ENCODE measurements around the gene LMNA.

The LMNA gene

GRCh38 chr1:156104065-156104810 lies 10.3 kb upstream of the LMNA start:
- H3K27me3 Mint-ChIP-seq (ENCODE audit: low read depth), result no peaks in the 10 kb centered on the region
- H3K4me3 Mint-ChIP-seq, result peak overlapping the region; percentile 51 to 74 (median 55)
- H3K9me3 Mint-ChIP-seq, result no peaks in the 10 kb centered on the region
- peak overlapping the region; percentile 95 to 96 (median 96) for H3K27ac Mint-ChIP-seq
- H3K4me1 Mint-ChIP-seq, result peaks cover 87% of the 10 kb centered on the region
- TF ChIP-seq CTCF (IDR thresholded peaks at IDR 0.05; ENCODE audit: unreplicated experiment in 3 of 3), result no peak
- H3K36me3 Mint-ChIP-seq (ENCODE audit: low read depth), result peaks cover 12% of the 10 kb centered on the region

- H3K27me3 Mint-ChIP-seq (ENCODE audit: low read depth), result no peaks in the 10 kb centered on the region
- H3K9me3 Mint-ChIP-seq, result no peaks in the 10 kb centered on the region
- peak overlapping the region; percentile 74 to 78 (median 76) for H3K4me3 Mint-ChIP-seq
- H3K27ac Mint-ChIP-seq, result peak overlapping the region; percentile 95 to 96 (median 96)
- peaks cover 15% of the 10 kb centered on the region for H3K36me3 Mint-ChIP-seq (ENCODE audit: low read depth)
- no peak for TF ChIP-seq CTCF (IDR thresholded peaks at IDR 0.05; ENCODE audit: unreplicated experiment in 3 of 3)
- peaks cover 92% of the 10 kb centered on the region for H3K4me1 Mint-ChIP-seq
Observed at GRCh38 chr1:156104861-156105832, 9.4 kb upstream of the LMNA start.

GRCh38 chr1:156106624-156107488 lies 7.7 kb upstream of the LMNA start:
- Mint-ChIP-seq H3K27ac (peak overlapping the region; percentile 95 to 96 (median 96)), H3K9me3 (no peaks in the 10 kb centered on the region), H3K4me3 (peak overlapping the region; percentile 73 to 76 (median 75)), H3K27me3 (ENCODE audit: low read depth) (no peaks in the 10 kb centered on the region), H3K4me1 (peaks cover 82% of the 10 kb centered on the region), H3K36me3 (ENCODE audit: low read depth) (peaks cover 7% of the 10 kb centered on the region)
- no peak for TF ChIP-seq CTCF (IDR thresholded peaks at IDR 0.05; ENCODE audit: unreplicated experiment in 3 of 3)

GRCh38 chr1:156108057-156108456 lies 6.5 kb upstream of the LMNA start:
- Mint-ChIP-seq H3K27ac (peak overlapping the region; percentile 60 to 95 (median 88)), H3K4me3 (peak overlapping the region in 2 of 3 experiments; percentile 17 to 28), H3K27me3 (ENCODE audit: low read depth) (no peaks in the 10 kb centered on the region), H3K4me1 (peaks cover 83% of the 10 kb centered on the region), H3K9me3 (no peaks in the 10 kb centered on the region), H3K36me3 (ENCODE audit: low read depth) (peaks cover 7% of the 10 kb centered on the region)
- TF ChIP-seq CTCF (IDR thresholded peaks at IDR 0.05; ENCODE audit: unreplicated experiment in 3 of 3), result no peak

GRCh38 chr1:156108664-156109241 lies 5.8 kb upstream of the LMNA start:
- Mint-ChIP-seq H3K9me3 (no peaks in the 10 kb centered on the region), H3K27ac (peak overlapping the region in 2 of 3 experiments; percentile 81 to 95), H3K27me3 (ENCODE audit: low read depth) (no peaks in the 10 kb centered on the region), H3K4me1 (peaks cover 83% of the 10 kb centered on the region), H3K4me3 (no peak overlapping the region), H3K36me3 (ENCODE audit: low read depth) (peaks cover 7% of the 10 kb centered on the region)
- TF ChIP-seq CTCF (IDR thresholded peaks at IDR 0.05; ENCODE audit: unreplicated experiment in 3 of 3), result no peak
